ENCODE results near the gene TVP23B. TPM values are rescaled to one million over a fixed set of nuclear protein-coding genes. Genes with fewer than 3 reads are reported as not detected.
"Not testable (repeated sequence)": the region's sequence is repeated elsewhere in the genome, so short reads cannot be mapped to it uniquely, and the experiment has no call there.

The TVP23B gene
- polyA plus RNA-seq (ENCODE audit: insufficient read length in 4 of 4) = 10 to 100 TPM; 42.7 to 56.1 (median 48.8) TPM

- DNase-seq (ENCODE audit: low read depth in 4 of 4, low spot score in 2 of 4) = peak; percentile 50 to 84 (median 82)
Observed at GRCh38 chr17:18780991-18781718, at the start of gene TVP23B. TVP23B (plus strand) TSS chr17:18781183; CDS start chr17:18781294, 111 bp downstream.

DNA sequence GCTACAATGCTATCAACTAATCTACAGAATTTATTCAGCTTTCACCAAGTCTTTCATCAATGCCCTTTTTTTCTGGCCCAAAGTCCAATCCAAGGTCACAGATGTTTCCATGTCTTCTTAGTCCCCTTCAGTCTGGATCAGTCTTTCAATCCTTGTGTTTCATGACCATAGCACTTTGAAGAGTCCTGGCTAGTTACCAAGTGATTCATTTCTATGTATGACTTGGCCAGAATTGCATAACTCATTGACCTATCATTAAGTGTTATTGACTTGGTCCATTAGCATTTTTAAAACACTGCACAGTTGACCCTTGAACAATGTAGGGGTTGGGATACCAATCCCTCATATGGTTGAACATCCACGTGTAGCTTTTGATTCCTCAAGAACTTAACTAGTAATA lies 48.5 kb upstream of the TVP23B start:
- DNase-seq (ENCODE audit: low read depth in 4 of 4, low spot score in 2 of 4) = not testable (repeated sequence)

DNA sequence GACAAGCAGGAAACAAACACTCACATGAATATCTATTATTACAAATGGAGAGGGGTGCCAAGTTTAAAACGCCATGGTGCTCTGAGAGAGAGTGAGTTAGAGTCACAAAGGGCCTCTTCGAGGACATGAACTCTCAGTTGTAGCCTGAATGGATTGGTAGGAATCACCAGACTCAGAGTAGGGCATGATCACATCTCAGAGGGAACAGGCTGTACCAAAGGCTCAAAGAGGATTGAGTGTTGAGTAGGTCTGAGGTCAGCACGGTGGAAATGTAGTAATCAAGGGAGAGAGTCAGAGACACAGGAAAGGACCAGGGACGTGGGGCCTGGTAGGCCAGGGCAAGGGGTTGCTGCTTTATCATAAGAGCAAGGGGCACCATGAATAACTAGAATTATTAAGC lies 47.6 kb upstream of the TVP23B start:
- not testable (repeated sequence) for DNase-seq (ENCODE audit: low read depth in 4 of 4, low spot score in 2 of 4)

DNA sequence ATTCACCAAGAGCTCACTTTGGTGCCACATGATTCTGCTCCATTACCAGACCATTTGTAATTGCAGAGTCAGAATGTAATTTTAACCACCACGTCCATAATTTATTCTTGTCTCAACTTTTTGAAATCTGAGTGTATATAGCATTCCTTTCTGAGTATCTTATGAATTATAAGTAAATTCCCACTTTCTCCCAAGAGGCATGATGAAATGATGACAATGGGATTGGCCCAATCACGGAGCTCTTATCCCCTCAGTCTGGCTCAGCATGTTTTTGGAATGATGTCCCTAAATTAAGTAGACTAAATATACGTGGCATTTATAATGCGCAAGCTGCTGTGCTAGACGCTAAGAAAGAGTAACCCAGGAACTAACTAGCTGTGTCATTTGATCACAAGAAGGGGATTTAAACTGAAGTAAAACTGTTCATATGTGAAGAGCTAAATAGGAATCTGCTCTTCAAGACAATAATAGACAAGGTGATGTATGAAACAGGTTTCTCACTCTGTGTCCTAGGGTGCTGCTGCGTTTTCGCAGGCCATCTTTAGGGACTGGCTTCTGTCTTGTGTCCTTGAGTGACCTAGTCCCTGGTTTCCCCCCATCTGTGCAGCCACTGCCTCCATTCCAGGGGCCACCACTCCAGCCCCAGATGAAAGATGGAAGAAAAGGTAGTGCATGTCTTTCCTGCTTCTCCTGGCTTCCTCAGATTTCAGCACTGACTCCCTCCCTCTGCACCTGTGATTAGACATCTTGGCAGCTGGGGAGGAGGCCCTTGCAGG lies 41.2 kb upstream of the TVP23B start:
- DNase-seq (ENCODE audit: low read depth in 4 of 4, low spot score in 2 of 4) = not testable (repeated sequence)

DNA sequence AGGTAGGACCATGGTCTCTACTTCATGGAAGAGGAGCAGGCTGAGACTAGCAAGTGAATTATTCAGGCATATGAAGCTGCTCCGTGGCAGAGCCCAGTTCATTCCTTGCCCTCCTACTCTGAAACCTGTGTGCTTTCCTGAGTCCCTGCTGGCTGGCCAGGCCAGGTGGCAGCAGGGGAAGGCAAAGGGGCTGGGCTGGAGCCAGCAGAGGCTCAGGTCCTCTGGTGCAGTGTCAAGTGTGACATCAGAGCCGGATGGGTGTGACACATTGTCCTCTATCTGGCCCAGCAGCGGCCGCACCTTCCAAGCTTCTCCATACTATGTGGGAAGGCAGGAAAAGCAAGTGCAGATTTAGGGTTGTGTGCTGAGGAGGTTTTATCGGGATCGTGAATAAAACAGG lies 39.8 kb upstream of the TVP23B start:
- DNase-seq (ENCODE audit: low read depth in 4 of 4, low spot score in 2 of 4) = not testable (repeated sequence)

DNA sequence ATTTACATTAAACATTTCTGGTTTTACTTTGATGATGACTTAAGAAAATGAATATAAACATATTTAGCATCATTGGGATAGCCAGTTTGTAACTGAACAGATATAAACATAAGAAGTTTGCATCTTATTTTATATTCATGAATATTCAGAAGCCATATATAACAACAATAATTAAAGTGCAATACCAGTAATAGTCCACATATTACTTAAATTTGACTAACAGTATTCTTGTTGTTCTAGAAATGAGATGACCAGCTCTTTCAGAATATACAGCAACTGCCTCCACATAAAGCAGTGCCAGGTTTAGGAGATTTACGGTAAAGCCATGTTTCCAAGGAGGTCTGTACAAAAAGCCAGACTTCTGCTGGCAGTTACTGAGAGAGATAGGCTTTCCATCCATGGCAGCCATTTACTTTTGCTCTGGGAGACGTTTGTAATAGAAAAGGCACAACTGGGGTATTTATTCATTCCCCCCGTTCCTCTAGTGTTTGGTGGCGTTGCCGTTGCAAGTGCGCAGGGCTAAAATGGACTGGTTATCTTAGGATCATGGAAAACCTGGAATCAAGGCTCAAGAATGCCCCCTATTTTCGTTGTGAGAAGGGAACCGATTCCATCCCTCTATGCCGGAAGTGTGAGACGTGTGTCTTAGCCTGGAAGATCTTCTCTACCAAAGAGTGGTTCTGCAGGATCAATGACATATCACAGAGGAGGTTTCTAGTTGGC lies 37.1 kb upstream of the TVP23B start, which contains the start of gene FBXW10:
Gene FBXW10, plus strand, starts transcription at position 356 of the 723 bp plus-strand sequence. Its CDS starts 191 bp downstream, at position 547.
- DNase-seq (ENCODE audit: low read depth in 4 of 4, low spot score in 2 of 4) = not testable (repeated sequence)

GRCh38 chr17:18744726-18745125 lies 36.3 kb upstream of the TVP23B start:
- DNase-seq (ENCODE audit: low read depth in 4 of 4, low spot score in 2 of 4) = not testable (repeated sequence)

DNA sequence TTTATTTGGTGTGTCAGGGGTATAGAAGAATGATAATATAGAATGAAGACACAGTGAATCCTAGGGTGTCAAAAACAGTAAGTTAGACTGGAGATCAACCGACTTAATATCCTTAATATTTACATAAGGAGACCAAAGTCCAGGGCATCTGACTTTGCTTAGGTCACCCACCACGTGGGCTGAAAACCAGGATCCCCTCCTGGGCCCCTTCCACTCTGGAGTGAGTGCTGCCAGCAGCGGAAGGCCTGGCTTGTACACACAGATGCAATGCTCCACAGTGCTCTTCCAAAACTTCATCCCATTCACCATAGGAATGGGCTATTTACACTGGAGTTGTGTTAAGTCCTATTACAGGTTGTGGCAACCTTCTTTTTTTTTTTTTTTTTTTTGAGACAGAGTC lies 34.4 kb upstream of the TVP23B start:
- DNase-seq (ENCODE audit: low read depth in 4 of 4, low spot score in 2 of 4) = not testable (repeated sequence)

- not testable (repeated sequence) for DNase-seq (ENCODE audit: low read depth in 4 of 4, low spot score in 2 of 4)
Observed at GRCh38 chr17:18747501-18747900, 33.5 kb upstream of the TVP23B start.

- not testable (repeated sequence) for DNase-seq (ENCODE audit: low read depth in 4 of 4, low spot score in 2 of 4)
Observed at GRCh38 chr17:18750242-18750641, 30.7 kb upstream of the TVP23B start.

DNA sequence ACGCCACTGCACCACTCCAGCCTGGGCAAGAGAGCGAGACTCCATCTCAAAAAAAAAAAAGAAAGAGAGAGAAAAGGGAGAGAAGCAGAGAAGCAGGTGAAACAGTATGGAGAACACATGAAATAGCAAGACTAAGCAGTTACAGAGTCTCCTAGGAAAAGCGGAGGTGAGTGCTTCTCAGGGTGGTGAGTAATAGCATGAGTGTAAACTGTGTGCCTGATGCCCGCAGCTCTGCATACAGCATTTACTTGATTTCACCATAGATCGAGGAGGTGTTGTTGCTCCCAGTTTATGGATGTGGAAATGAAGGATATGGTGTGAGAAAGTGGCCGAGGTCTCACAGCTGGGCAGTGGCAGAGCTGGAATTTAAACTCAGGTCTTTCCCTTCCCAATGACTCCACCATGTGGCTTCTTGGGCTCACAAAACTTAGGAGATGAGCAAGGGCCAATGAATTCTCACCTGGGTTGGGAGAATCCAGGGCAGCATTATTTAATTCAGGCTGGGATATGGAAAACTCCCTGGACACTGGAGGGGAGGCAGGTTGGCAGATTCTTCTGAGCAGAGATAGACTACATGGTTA lies 27.1 kb upstream of the TVP23B start:
- DNase-seq (ENCODE audit: low read depth in 4 of 4, low spot score in 2 of 4) = not testable (repeated sequence)

- DNase-seq (ENCODE audit: low read depth in 4 of 4, low spot score in 2 of 4) = not testable (repeated sequence)
Observed at GRCh38 chr17:18755969-18756368, 25.0 kb upstream of the TVP23B start.

GRCh38 chr17:18757368-18758044 lies 23.5 kb upstream of the TVP23B start:
- not testable (repeated sequence) for DNase-seq (ENCODE audit: low read depth in 4 of 4, low spot score in 2 of 4)

GRCh38 chr17:18758344-18758743 lies 22.6 kb upstream of the TVP23B start:
- DNase-seq (ENCODE audit: low read depth in 4 of 4, low spot score in 2 of 4) = not testable (repeated sequence)

GRCh38 chr17:18760221-18760620 lies 20.8 kb upstream of the TVP23B start:
- DNase-seq (ENCODE audit: low read depth in 4 of 4, low spot score in 2 of 4) = not testable (repeated sequence)

- DNase-seq (ENCODE audit: low read depth in 4 of 4, low spot score in 2 of 4) = not testable (repeated sequence)
Observed at GRCh38 chr17:18770572-18770971, 10.4 kb upstream of the TVP23B start.

DNA sequence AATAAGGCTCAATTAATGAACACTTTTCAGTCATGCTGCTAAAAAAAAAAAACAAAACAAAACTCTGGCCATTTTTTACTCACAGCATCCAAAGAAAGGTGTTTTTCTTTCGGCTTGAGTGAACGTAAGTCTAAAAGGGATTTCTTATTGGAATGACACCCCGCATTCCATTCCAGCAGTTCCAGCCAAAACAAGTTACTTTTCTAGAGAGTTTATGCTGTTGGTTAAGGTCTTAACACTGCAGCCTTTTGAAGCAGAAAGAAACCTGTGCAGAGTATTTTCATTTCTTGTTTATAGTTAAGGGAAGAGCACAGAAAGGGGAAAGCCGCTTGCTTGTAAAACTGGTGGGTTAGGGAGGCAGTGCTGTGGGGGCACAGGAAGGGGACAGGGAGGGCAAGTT lies 9.9 kb upstream of the TVP23B start:
- DNase-seq (ENCODE audit: low read depth in 4 of 4, low spot score in 2 of 4) = not testable (repeated sequence)

GRCh38 chr17:18772471-18772870 lies 8.5 kb upstream of the TVP23B start:
- DNase-seq (ENCODE audit: low read depth in 4 of 4, low spot score in 2 of 4) = no peak

- not testable (repeated sequence) for DNase-seq (ENCODE audit: low read depth in 4 of 4, low spot score in 2 of 4)
Observed at GRCh38 chr17:18781805-18782204, 822 bp downstream of the TVP23B start.

- DNase-seq (ENCODE audit: low read depth in 4 of 4, low spot score in 2 of 4) = not testable (repeated sequence)
Observed at GRCh38 chr17:18785933-18786332, 5.0 kb downstream of the TVP23B start.

All from left renal cortex interstitium (tissue), 4 donors.